GM20431 (cell line): Measurements from ENCODE around the gene ZXDC.

Experiments used
- in situ Hi-C: fragments of 300-500 bp; cut with MseI, MboI; formaldehyde crosslinking; loops from one replicate; pipeline ENCODE4 v1.15.0; 2020; ENCODE audit warnings: low sequenced_read_pairs; ENCODE audit not compliant: unreplicated experiment

The ZXDC gene

GRCh38 chr3:126401611-126402160 lies 74.0 kb downstream of the ZXDC start:
- in situ Hi-C loops = no loop called here

GRCh38 chr3:126399756-126400155 lies 75.9 kb downstream of the ZXDC start:
- in situ Hi-C loops = loop anchor here (10.0 kb wide), 1 partner anchor 265 kb away; no protein-coding TSS in a partner anchor

DNA sequence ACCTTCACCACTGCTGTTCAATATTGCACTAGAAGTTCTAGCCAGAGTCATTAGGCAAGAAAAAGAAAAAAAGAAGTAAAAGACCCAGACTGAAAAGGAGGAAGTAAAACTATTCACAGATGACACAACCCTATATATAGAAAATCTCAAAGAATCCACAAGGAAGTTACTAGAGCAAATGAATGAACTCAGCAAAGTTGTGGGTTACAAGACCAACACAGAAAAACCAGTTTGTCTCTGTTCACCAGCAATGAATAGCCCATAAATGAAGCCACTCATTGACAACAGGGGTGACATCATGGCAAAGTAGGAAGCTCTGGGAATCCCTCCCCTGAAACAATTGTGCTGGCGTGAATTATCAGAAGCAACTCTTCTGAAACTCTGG lies 76.3 kb downstream of the ZXDC start:
- in situ Hi-C loops = loop anchor here (10.0 kb wide), 1 partner anchor 265 kb away; no protein-coding TSS in a partner anchor

GRCh38 chr3:126398423-126399350 lies 77.0 kb downstream of the ZXDC start:
- in situ Hi-C loops = loop anchor here (10.0 kb wide), 1 partner anchor 264 kb away; no protein-coding TSS in a partner anchor

- in situ Hi-C loops = loop anchor here (10.0 kb wide), 1 partner anchor 263 kb away; no protein-coding TSS in a partner anchor
Observed at GRCh38 chr3:126397610-126398422, 77.9 kb downstream of the ZXDC start.

- in situ Hi-C loops = loop anchor here (10.0 kb wide), 1 partner anchor 262 kb away; no protein-coding TSS in a partner anchor
Observed at GRCh38 chr3:126396536-126396935, 79.2 kb downstream of the ZXDC start.

DNA sequence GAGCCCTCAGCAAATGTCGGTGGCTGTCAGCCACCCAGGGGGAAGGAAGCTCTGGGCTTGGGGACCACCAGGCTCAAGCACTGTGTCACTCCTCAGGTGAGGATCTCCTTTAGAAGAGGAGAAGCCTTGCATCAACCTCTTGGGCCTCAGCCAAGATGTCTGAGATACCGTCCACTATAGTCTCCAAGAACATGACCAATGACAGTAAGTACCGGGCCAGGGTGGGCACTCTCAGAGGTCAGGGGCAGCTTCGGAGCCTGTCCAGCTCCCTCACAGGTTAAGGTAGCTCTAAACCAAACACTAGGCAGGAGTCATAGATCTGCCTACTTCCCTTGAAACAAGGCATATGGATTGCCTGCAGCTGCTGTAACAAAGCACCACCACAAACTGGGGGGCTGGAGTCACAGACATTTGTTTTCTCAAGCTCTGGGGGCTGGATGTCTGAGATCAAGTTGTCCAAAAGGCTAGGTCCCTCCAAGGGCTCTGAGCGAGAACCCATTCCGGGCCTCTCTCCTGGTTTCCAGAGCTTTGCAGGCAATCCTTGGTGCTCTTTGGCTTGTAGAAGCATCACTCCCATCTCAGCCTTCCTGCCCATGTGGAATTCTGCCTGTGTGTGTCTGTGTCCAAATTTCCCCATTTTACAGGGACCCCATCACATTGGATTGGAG lies 79.7 kb downstream of the ZXDC start:
- in situ Hi-C loops = loop anchor here (10.0 kb wide), 1 partner anchor 261 kb away; no protein-coding TSS in a partner anchor

- in situ Hi-C loops = loop anchor here (10.0 kb wide), 1 partner anchor 260 kb away; no protein-coding TSS in a partner anchor
Observed at GRCh38 chr3:126394977-126395321, 80.7 kb downstream of the ZXDC start.

GRCh38 chr3:126394179-126394976 lies 81.3 kb downstream of the ZXDC start, which contains the start of gene CFAP100:
TSS of gene CFAP100 (plus strand) at chr3:126394909. CDS start at chr3:126396001, 1,092 bp downstream.
- in situ Hi-C loops = loop anchor here (10.0 kb wide), 1 partner anchor 260 kb away; no protein-coding TSS in a partner anchor

- in situ Hi-C loops = loop anchor here (10.0 kb wide), 1 partner anchor 259 kb away; no protein-coding TSS in a partner anchor
Observed at GRCh38 chr3:126393563-126393962, 82.1 kb downstream of the ZXDC start.

GRCh38 chr3:126392246-126392645 lies 83.4 kb downstream of the ZXDC start:
- in situ Hi-C loops = loop anchor here (10.0 kb wide), 1 partner anchor 257 kb away; no protein-coding TSS in a partner anchor

- in situ Hi-C loops = loop anchor here (10.0 kb wide), 1 partner anchor 257 kb away; no protein-coding TSS in a partner anchor
Observed at GRCh38 chr3:126391631-126392030, 84.1 kb downstream of the ZXDC start.

GRCh38 chr3:126390751-126391150 lies 84.9 kb downstream of the ZXDC start:
- in situ Hi-C loops = loop anchor here (10.0 kb wide), 1 partner anchor 256 kb away; no protein-coding TSS in a partner anchor

- in situ Hi-C loops = loop anchor here (10.0 kb wide), 1 partner anchor 255 kb away; no protein-coding TSS in a partner anchor
Observed at GRCh38 chr3:126390201-126390600, 85.5 kb downstream of the ZXDC start.

DNA sequence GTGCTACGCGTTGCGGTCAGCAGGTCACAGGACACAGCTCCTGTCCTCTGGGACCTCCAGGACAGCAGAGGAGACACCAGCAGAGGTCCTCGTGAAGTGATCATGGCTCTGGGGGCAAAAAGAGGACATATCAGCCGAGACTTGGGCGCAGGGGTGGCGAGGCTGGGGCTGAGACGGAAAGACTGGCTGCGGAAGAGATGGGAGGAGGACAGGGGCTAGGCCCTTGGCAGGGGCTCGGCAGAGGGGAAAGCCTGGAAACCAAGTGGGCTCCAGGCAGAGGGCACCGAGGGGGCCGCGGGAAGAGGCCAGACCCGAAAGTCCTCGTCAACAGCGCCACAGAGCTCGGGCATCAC lies 85.9 kb downstream of the ZXDC start:
- in situ Hi-C loops = loop anchor here (10.0 kb wide), 1 partner anchor 255 kb away; no protein-coding TSS in a partner anchor

DNA sequence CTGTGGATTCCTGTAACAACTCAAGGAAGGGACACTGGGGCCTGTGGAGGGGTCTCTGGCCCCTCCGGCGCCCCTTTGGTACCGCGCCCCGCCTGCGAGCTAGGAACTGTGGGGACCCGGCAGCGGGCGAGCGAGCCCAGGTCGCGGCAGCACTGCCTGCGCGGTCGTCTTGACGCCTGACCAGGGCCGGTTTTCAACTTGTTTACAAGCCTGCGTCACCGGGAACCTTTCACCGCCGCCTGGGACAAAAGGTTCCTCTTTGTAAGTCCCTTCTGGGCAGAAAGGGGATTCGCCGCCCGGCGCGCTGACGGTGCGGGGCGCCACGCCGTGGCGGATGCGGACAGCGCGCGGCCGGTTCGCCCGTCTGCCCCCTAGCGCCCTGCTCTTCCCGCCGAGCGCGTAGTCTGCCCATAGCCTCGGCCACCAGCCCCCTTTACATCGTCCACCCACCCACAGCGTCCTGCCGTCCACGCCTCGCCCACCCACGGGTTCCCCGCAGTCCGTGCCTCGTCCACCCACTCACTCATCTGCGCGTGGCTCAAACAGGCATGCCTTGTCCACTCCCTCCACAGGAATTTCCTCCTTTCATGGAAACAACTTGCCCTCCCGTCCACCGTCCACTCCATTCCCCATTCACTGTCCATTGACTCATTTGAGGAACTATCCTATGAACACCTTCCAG lies 86.4 kb downstream of the ZXDC start:
- in situ Hi-C loops = no loop called here
